Vagina (tissue), 2 donors: ENCODE data around the gene RFX4. TPM values are rescaled to one million over a fixed set of nuclear protein-coding genes. Genes with fewer than 3 reads are reported as not detected.

Source experiments
- DNase-seq, 2 donors: peaks; one replicate each; pipeline ENCODE4 v3.0.0-alpha.2; 2017; ENCODE audit errors: extremely low spot score in 2 of 2
- H3K27ac ChIP-seq: fragments of 200-600 bp; sonication (generic); one replicate; pipeline ENCODE4 v1.5.1; 2019
- H3K27me3 ChIP-seq: fragments of 200-600 bp; sonication (generic); one replicate; pipeline ENCODE4 v1.5.1; 2019
- H3K36me3 ChIP-seq, 2 donors: fragments of 200-600 bp; sonication (generic); one replicate each; pipeline ENCODE4 v1.5.1; 2017 to 2019
- H3K4me1 ChIP-seq: fragments of 200-600 bp; sonication (generic); one replicate; pipeline ENCODE4 v1.5.1; 2019
- H3K4me3 ChIP-seq, 2 donors: fragments of 200-600 bp; sonication (generic); 1 replicate in 1 of 2; 2 replicates in 1 of 2; pipeline ENCODE4 v1.5.1; 2016 to 2019
- H3K9me3 ChIP-seq: fragments of 200-600 bp; sonication (generic); one replicate; pipeline ENCODE4 v1.5.1; 2019
- CTCF ChIP-seq, 3 experiments: fragments of 450-650 bp in 2 of 3; fragments of 200-600 bp in 1 of 3; sonication (generic) in 1 of 3; IDR thresholded peaks; one replicate each; pipeline ENCODE4 v1.5.1; 2017 to 2019; ENCODE audit warnings: antibody characterized with exemption in 3 of 3, mild to moderate bottlenecking in 2 of 3, moderate library complexity in 2 of 3
- POLR2A ChIP-seq, 2 donors: fragments of 450-650 bp; IDR thresholded peaks; one replicate each; pipeline ENCODE4 v1.6.1; 2017; ENCODE audit warnings: antibody characterized with exemption in 2 of 2, mild to moderate bottlenecking in 2 of 2, moderate library complexity in 2 of 2
- POLR2AphosphoS5 ChIP-seq, 2 donors: sonication (generic); formaldehyde crosslinking; IDR thresholded peaks; one replicate each; pipeline ENCODE4 v1.9.0; 2017; ENCODE audit warnings: antibody characterized with exemption in 2 of 2, mild to moderate bottlenecking in 2 of 2, low read depth in 1 of 2; ENCODE audit not compliant: insufficient read depth in 1 of 2
- intact Hi-C: fragments of 100-400 bp; cut with DNase I; formaldehyde crosslinking; loops from one replicate; pipeline ENCODE4 v1.15.1; 2023
- total RNA-seq: library from RNA; depleted of rRNA; stranded (reverse); fragments of >200 nt; gene quantifications from one replicate; pipeline ENCODE4 v1.2.3, GENCODE V29; 2016

RFX4 gene
- total RNA-seq, 1 donor from 2014 or later = not detected

- intact Hi-C loops = no loop called here
- no peak for DNase-seq
- Histone ChIP-seq H3K27ac (no peak overlapping the region), H3K4me3 (no peak overlapping the region), H3K9me3 (no peaks in the 10 kb centered on the region), H3K27me3 (peaks cover 11% of the 10 kb centered on the region), H3K36me3 (no peaks in the 10 kb centered on the region), H3K4me1 (peaks cover 34% of the 10 kb centered on the region)
- TF ChIP-seq POLR2AphosphoS5 (IDR thresholded peaks at IDR 0.05; ENCODE audit: insufficient read depth in 1 of 2, low read depth in 1 of 2) = no peak
- TF ChIP-seq CTCF (IDR thresholded peaks at IDR 0.05) = no peak
- no peak for TF ChIP-seq POLR2A (IDR thresholded peaks at IDR 0.05)
These were observed 6.0 kb downstream of the RFX4 start for GRCh38 chr12:106588771-106589170.

- DNase-seq = no peak
- Histone ChIP-seq H3K4me1 (peaks cover 20% of the 10 kb centered on the region), H3K27ac (no peak overlapping the region), H3K27me3 (peaks cover 11% of the 10 kb centered on the region), H3K9me3 (no peaks in the 10 kb centered on the region), H3K36me3 (no peaks in the 10 kb centered on the region), H3K4me3 (no peak overlapping the region)
- no peak for TF ChIP-seq POLR2A (IDR thresholded peaks at IDR 0.05)
- no peak for TF ChIP-seq POLR2AphosphoS5 (IDR thresholded peaks at IDR 0.05; ENCODE audit: insufficient read depth in 1 of 2, low read depth in 1 of 2)
- TF ChIP-seq CTCF (IDR thresholded peaks at IDR 0.05) = no peak
- intact Hi-C loops = no loop called here
These were observed 7.8 kb downstream of the RFX4 start for GRCh38 chr12:106590601-106591000.

- no peaks in the 10 kb centered on the region for H3K36me3 ChIP-seq
- no peak overlapping the region for H3K4me3 ChIP-seq
- TF ChIP-seq CTCF (IDR thresholded peaks at IDR 0.05) (no peak), POLR2A (IDR thresholded peaks at IDR 0.05) (no peak), POLR2AphosphoS5 (IDR thresholded peaks at IDR 0.05; ENCODE audit: insufficient read depth in 1 of 2, low read depth in 1 of 2) (no peak)
- intact Hi-C loops = no loop called here
- H3K27me3 ChIP-seq = peaks cover 1% of the 10 kb centered on the region
- no peak for DNase-seq
- H3K9me3 ChIP-seq = no peaks in the 10 kb centered on the region
- H3K27ac ChIP-seq = no peak overlapping the region
- H3K4me1 ChIP-seq = no peaks in the 10 kb centered on the region
These were observed 11.6 kb downstream of the RFX4 start for GRCh38 chr12:106594447-106594846.

GRCh38 chr12:106595268-106595667 lies 12.5 kb downstream of the RFX4 start:
- intact Hi-C loops = no loop called here
- Histone ChIP-seq H3K9me3 (no peaks in the 10 kb centered on the region), H3K27me3 (no peaks in the 10 kb centered on the region), H3K4me1 (no peaks in the 10 kb centered on the region), H3K27ac (no peak overlapping the region), H3K4me3 (no peak overlapping the region), H3K36me3 (no peaks in the 10 kb centered on the region)
- TF ChIP-seq CTCF (IDR thresholded peaks at IDR 0.05) = no peak
- TF ChIP-seq POLR2AphosphoS5 (IDR thresholded peaks at IDR 0.05; ENCODE audit: insufficient read depth in 1 of 2, low read depth in 1 of 2) = no peak
- TF ChIP-seq POLR2A (IDR thresholded peaks at IDR 0.05) = no peak
- DNase-seq = no peak

GRCh38 chr12:106598003-106598402 lies 15.2 kb downstream of the RFX4 start:
- no peak for DNase-seq
- no peaks in the 10 kb centered on the region for H3K27me3 ChIP-seq
- no peak overlapping the region for H3K4me3 ChIP-seq
- no peaks in the 10 kb centered on the region for H3K36me3 ChIP-seq
- no peaks in the 10 kb centered on the region for H3K9me3 ChIP-seq
- H3K27ac ChIP-seq = no peak overlapping the region
- TF ChIP-seq CTCF (IDR thresholded peaks at IDR 0.05) (no peak), POLR2A (IDR thresholded peaks at IDR 0.05) (no peak), POLR2AphosphoS5 (IDR thresholded peaks at IDR 0.05; ENCODE audit: insufficient read depth in 1 of 2, low read depth in 1 of 2) (no peak)
- H3K4me1 ChIP-seq = no peaks in the 10 kb centered on the region
- intact Hi-C loops = no loop called here
